HG03565 (cell line): ENCODE measurements around the gene PAX2.

Experiments
- ATAC-seq: cut with Tn5 transposase; IDR thresholded peaks from one replicate; pipeline ENCODE4 v1.9.1; 2021; ENCODE audit warnings: mild to moderate bottlenecking, moderate library complexity; ENCODE audit not compliant: unreplicated experiment

Gene PAX2

GRCh38 chr10:100782461-100783244 is 37.3 kb downstream of the PAX2 start:
- ATAC-seq: no peak

GRCh38 chr10:100784126-100784525 is 38.7 kb downstream of the PAX2 start:
- ATAC-seq: no peak

- ATAC-seq: no peak
Observed at GRCh38 chr10:100786591-100786990, 41.2 kb downstream of the PAX2 start.

GRCh38 chr10:100788002-100788903 is 42.9 kb downstream of the PAX2 start:
- ATAC-seq: no peak

- ATAC-seq: no peak
Observed at GRCh38 chr10:100790761-100791208, 45.4 kb downstream of the PAX2 start.

GRCh38 chr10:100791369-100792058 is 46.1 kb downstream of the PAX2 start:
- ATAC-seq: no peak

- no peak for ATAC-seq
Observed at GRCh38 chr10:100792574-100792973, 47.2 kb downstream of the PAX2 start.

GRCh38 chr10:100793055-100793454 is 47.7 kb downstream of the PAX2 start:
- no peak for ATAC-seq

GRCh38 chr10:100799881-100800280 is 54.5 kb downstream of the PAX2 start:
- ATAC-seq: no peak

- no peak for ATAC-seq
Observed at GRCh38 chr10:100800931-100801330, 55.5 kb downstream of the PAX2 start.

GRCh38 chr10:100802196-100802595 is 56.8 kb downstream of the PAX2 start:
- ATAC-seq: no peak

GRCh38 chr10:100802607-100803006 is 57.2 kb downstream of the PAX2 start:
- ATAC-seq: no peak

GRCh38 chr10:100803492-100803891 is 58.1 kb downstream of the PAX2 start:
- no peak for ATAC-seq

- no peak for ATAC-seq
Observed at GRCh38 chr10:100803908-100804307, 58.5 kb downstream of the PAX2 start.

GRCh38 chr10:100805543-100806355 is 60.4 kb downstream of the PAX2 start:
- no peak for ATAC-seq

GRCh38 chr10:100806356-100806645 is 60.9 kb downstream of the PAX2 start:
- no peak for ATAC-seq

- no peak for ATAC-seq
Observed at GRCh38 chr10:100807241-100807951, 62.0 kb downstream of the PAX2 start.

GRCh38 chr10:100808876-100809275 is 63.5 kb downstream of the PAX2 start:
- no peak for ATAC-seq

- ATAC-seq: no peak
Observed at GRCh38 chr10:100810091-100810834, 64.9 kb downstream of the PAX2 start.

GRCh38 chr10:100810835-100811116 is 65.4 kb downstream of the PAX2 start:
- no peak for ATAC-seq
